Measurements from ENCODE around the gene MAT2A. TPM values are rescaled to one million over a fixed set of nuclear protein-coding genes. Genes with fewer than 3 reads are reported as not detected.

The MAT2A gene
- polyA plus RNA-seq, 4 donors = 81.2 to 273 (median 96.6) TPM

GRCh38 chr2:85516653-85517389 lies 22.1 kb upstream of the MAT2A start:
- no peaks in the 10 kb centered on the region for H3K27me3 ChIP-seq (ENCODE audit: control insufficient read depth in 3 of 3, insufficient read depth in 3 of 3, low read length in 3 of 3)
- WGBS, 3 donors = 8 to 44% (median 24%) methylated on average over 8 of the region's 8 CpGs
- peaks cover 2 to 20% (median 9%) of the 10 kb centered on the region in 3 donors for H3K4me1 ChIP-seq (ENCODE audit: control insufficient read depth in 3 of 3, insufficient read depth in 2 of 3, low read depth in 1 of 3, low read length in 2 of 3)
- no peaks in the 10 kb centered on the region for H3K9me3 ChIP-seq (ENCODE audit: control insufficient read depth in 2 of 2, insufficient read depth in 1 of 2, low read depth in 1 of 2, low read length in 1 of 2)
- peak; percentile 85 to 95 for DNase-seq
- H3K27ac ChIP-seq (ENCODE audit: low read depth in 1 of 3, low read length in 2 of 3) = peak overlapping the region; percentile 70 to 85 (median 82)
- FAIRE-seq = no peak
- no peak overlapping the region for H3K4me3 ChIP-seq (ENCODE audit: low read depth in 1 of 3, low read length in 3 of 3)
- no peaks in the 10 kb centered on the region for H3K36me3 ChIP-seq (ENCODE audit: control insufficient read depth in 3 of 3, insufficient read depth in 2 of 3, low read depth in 1 of 3, low read length in 3 of 3)

- FAIRE-seq (no peak), DNase-seq (no peak)
- Histone ChIP-seq H3K36me3 (ENCODE audit: control insufficient read depth in 3 of 3, insufficient read depth in 2 of 3, low read depth in 1 of 3, low read length in 3 of 3) (no peaks in the 10 kb centered on the region), H3K27me3 (ENCODE audit: control insufficient read depth in 3 of 3, insufficient read depth in 3 of 3, low read length in 3 of 3) (no peaks in the 10 kb centered on the region), H3K4me3 (ENCODE audit: low read depth in 1 of 3, low read length in 3 of 3) (no peak overlapping the region), H3K9me3 (ENCODE audit: control insufficient read depth in 2 of 2, insufficient read depth in 1 of 2, low read depth in 1 of 2, low read length in 1 of 2) (peaks cover 0 to 5% of the 10 kb centered on the region in 2 donors), H3K4me1 (ENCODE audit: control insufficient read depth in 3 of 3, insufficient read depth in 2 of 3, low read depth in 1 of 3, low read length in 2 of 3) (peaks cover 0 to 24% (median 6%) of the 10 kb centered on the region in 3 donors), H3K27ac (ENCODE audit: low read depth in 1 of 3, low read length in 2 of 3) (no peak overlapping the region)
- 84 to 91% (median 88%) methylated on average over 6 of the region's 6 CpGs for WGBS, 3 donors
Observed at GRCh38 chr2:85522090-85522647, 16.8 kb upstream of the MAT2A start.

- peaks cover 0 to 5% of the 10 kb centered on the region in 2 donors for H3K9me3 ChIP-seq (ENCODE audit: control insufficient read depth in 2 of 2, insufficient read depth in 1 of 2, low read depth in 1 of 2, low read length in 1 of 2)
- H3K36me3 ChIP-seq (ENCODE audit: control insufficient read depth in 3 of 3, insufficient read depth in 2 of 3, low read depth in 1 of 3, low read length in 3 of 3) = no peaks in the 10 kb centered on the region
- H3K27ac ChIP-seq (ENCODE audit: low read depth in 1 of 3, low read length in 2 of 3) = peak overlapping the region in 2 of 3 donors; percentile 4 to 5
- WGBS, 3 donors = 38 to 59% (median 44%) methylated on average over 8 of the region's 8 CpGs
- peak in 1 of 2 donors; percentile 81 for DNase-seq
- no peak overlapping the region for H3K4me3 ChIP-seq (ENCODE audit: low read depth in 1 of 3, low read length in 3 of 3)
- FAIRE-seq = no peak
- no peaks in the 10 kb centered on the region for H3K27me3 ChIP-seq (ENCODE audit: control insufficient read depth in 3 of 3, insufficient read depth in 3 of 3, low read length in 3 of 3)
- peaks cover 0 to 23% (median 4%) of the 10 kb centered on the region in 3 donors for H3K4me1 ChIP-seq (ENCODE audit: control insufficient read depth in 3 of 3, insufficient read depth in 2 of 3, low read depth in 1 of 3, low read length in 2 of 3)
Observed at GRCh38 chr2:85523062-85523902, 15.7 kb upstream of the MAT2A start.

- Histone ChIP-seq H3K9me3 (ENCODE audit: control insufficient read depth in 2 of 2, insufficient read depth in 1 of 2, low read depth in 1 of 2, low read length in 1 of 2) (peaks cover 0 to 5% of the 10 kb centered on the region in 2 donors), H3K36me3 (ENCODE audit: control insufficient read depth in 3 of 3, insufficient read depth in 2 of 3, low read depth in 1 of 3, low read length in 3 of 3) (no peaks in the 10 kb centered on the region), H3K27me3 (ENCODE audit: control insufficient read depth in 3 of 3, insufficient read depth in 3 of 3, low read length in 3 of 3) (no peaks in the 10 kb centered on the region), H3K27ac (ENCODE audit: low read depth in 1 of 3, low read length in 2 of 3) (peak overlapping the region in 1 of 3 donors; percentile 5), H3K4me3 (ENCODE audit: low read depth in 1 of 3, low read length in 3 of 3) (no peak overlapping the region), H3K4me1 (ENCODE audit: control insufficient read depth in 3 of 3, insufficient read depth in 2 of 3, low read depth in 1 of 3, low read length in 2 of 3) (peaks cover 0 to 23% (median 4%) of the 10 kb centered on the region in 3 donors)
- FAIRE-seq (no peak), DNase-seq (no peak)
- WGBS, 3 donors = 56 to 76% (median 76%) methylated on average over 5 of the region's 5 CpGs
Observed at GRCh38 chr2:85523903-85524335, 15.0 kb upstream of the MAT2A start.

- Histone ChIP-seq H3K4me1 (ENCODE audit: control insufficient read depth in 3 of 3, insufficient read depth in 2 of 3, low read depth in 1 of 3, low read length in 2 of 3) (peaks cover 0 to 23% (median 4%) of the 10 kb centered on the region in 3 donors), H3K27ac (ENCODE audit: low read depth in 1 of 3, low read length in 2 of 3) (peak overlapping the region in 1 of 3 donors; percentile 32), H3K9me3 (ENCODE audit: control insufficient read depth in 2 of 2, insufficient read depth in 1 of 2, low read depth in 1 of 2, low read length in 1 of 2) (peaks cover 0 to 5% of the 10 kb centered on the region in 2 donors), H3K4me3 (ENCODE audit: low read depth in 1 of 3, low read length in 3 of 3) (no peak overlapping the region), H3K36me3 (ENCODE audit: control insufficient read depth in 3 of 3, insufficient read depth in 2 of 3, low read depth in 1 of 3, low read length in 3 of 3) (no peaks in the 10 kb centered on the region), H3K27me3 (ENCODE audit: control insufficient read depth in 3 of 3, insufficient read depth in 3 of 3, low read length in 3 of 3) (no peaks in the 10 kb centered on the region)
- FAIRE-seq (no peak), DNase-seq (no peak)
- WGBS, 3 donors = 35 to 50% (median 48%) methylated on average over 8 of the region's 8 CpGs
Observed at GRCh38 chr2:85524336-85524908, 14.5 kb upstream of the MAT2A start.

GRCh38 chr2:85525029-85525428 lies 13.9 kb upstream of the MAT2A start:
- no peaks in the 10 kb centered on the region for H3K36me3 ChIP-seq (ENCODE audit: control insufficient read depth in 3 of 3, insufficient read depth in 2 of 3, low read depth in 1 of 3, low read length in 3 of 3)
- no peaks in the 10 kb centered on the region for H3K27me3 ChIP-seq (ENCODE audit: control insufficient read depth in 3 of 3, insufficient read depth in 3 of 3, low read length in 3 of 3)
- 67 to 84% (median 80%) methylated on average over 5 of the region's 5 CpGs for WGBS, 3 donors
- peak overlapping the region in 1 of 3 donors; percentile 17 for H3K27ac ChIP-seq (ENCODE audit: low read depth in 1 of 3, low read length in 2 of 3)
- H3K4me1 ChIP-seq (ENCODE audit: control insufficient read depth in 3 of 3, insufficient read depth in 2 of 3, low read depth in 1 of 3, low read length in 2 of 3) = peaks cover 0 to 23% (median 4%) of the 10 kb centered on the region in 3 donors
- FAIRE-seq = no peak
- no peak for DNase-seq
- no peak overlapping the region for H3K4me3 ChIP-seq (ENCODE audit: low read depth in 1 of 3, low read length in 3 of 3)
- peaks cover 0 to 5% of the 10 kb centered on the region in 2 donors for H3K9me3 ChIP-seq (ENCODE audit: control insufficient read depth in 2 of 2, insufficient read depth in 1 of 2, low read depth in 1 of 2, low read length in 1 of 2)

- no peak overlapping the region for H3K27ac ChIP-seq (ENCODE audit: low read depth in 1 of 3, low read length in 2 of 3)
- H3K4me3 ChIP-seq (ENCODE audit: low read depth in 1 of 3, low read length in 3 of 3) = no peak overlapping the region
- DNase-seq (no peak), FAIRE-seq (no peak)
- no peaks in the 10 kb centered on the region for H3K27me3 ChIP-seq (ENCODE audit: control insufficient read depth in 3 of 3, insufficient read depth in 3 of 3, low read length in 3 of 3)
- peaks cover 0 to 23% (median 4%) of the 10 kb centered on the region in 3 donors for H3K4me1 ChIP-seq (ENCODE audit: control insufficient read depth in 3 of 3, insufficient read depth in 2 of 3, low read depth in 1 of 3, low read length in 2 of 3)
- H3K9me3 ChIP-seq (ENCODE audit: control insufficient read depth in 2 of 2, insufficient read depth in 1 of 2, low read depth in 1 of 2, low read length in 1 of 2) = peaks cover 0 to 5% of the 10 kb centered on the region in 2 donors
- H3K36me3 ChIP-seq (ENCODE audit: control insufficient read depth in 3 of 3, insufficient read depth in 2 of 3, low read depth in 1 of 3, low read length in 3 of 3) = no peaks in the 10 kb centered on the region
- 81 to 86% (median 85%) methylated on average over 4 of the region's 4 CpGs for WGBS, 3 donors
Observed at GRCh38 chr2:85525567-85525966, 13.4 kb upstream of the MAT2A start.

- Histone ChIP-seq H3K4me3 (ENCODE audit: low read depth in 1 of 3, low read length in 3 of 3) (no peak overlapping the region), H3K27me3 (ENCODE audit: control insufficient read depth in 3 of 3, insufficient read depth in 3 of 3, low read length in 3 of 3) (no peaks in the 10 kb centered on the region), H3K27ac (ENCODE audit: low read depth in 1 of 3, low read length in 2 of 3) (no peak overlapping the region), H3K36me3 (ENCODE audit: control insufficient read depth in 3 of 3, insufficient read depth in 2 of 3, low read depth in 1 of 3, low read length in 3 of 3) (no peaks in the 10 kb centered on the region), H3K4me1 (ENCODE audit: control insufficient read depth in 3 of 3, insufficient read depth in 2 of 3, low read depth in 1 of 3, low read length in 2 of 3) (peaks cover 0 to 23% (median 4%) of the 10 kb centered on the region in 3 donors), H3K9me3 (ENCODE audit: control insufficient read depth in 2 of 2, insufficient read depth in 1 of 2, low read depth in 1 of 2, low read length in 1 of 2) (peaks cover 0 to 4% of the 10 kb centered on the region in 2 donors)
- no peak for FAIRE-seq
- DNase-seq = no peak
Observed at GRCh38 chr2:85527787-85528186, 11.2 kb upstream of the MAT2A start.

All from small intestine (tissue), 7 donors.